Left lung (tissue), 10 donors: ENCODE results near the gene TTLL5. TPM values are rescaled to one million over a fixed set of nuclear protein-coding genes. Genes with fewer than 3 reads are reported as not detected.

ENCODE experiments used
- ATAC-seq: fragments of 200-7000 bp; cut with Tn5 transposase; one replicate; pipeline ENCODE4 v1.9.1; 2020; ENCODE audit warnings: moderate library complexity
- DNase-seq, 4 donors: peaks; one replicate each; pipeline ENCODE4 v3.0.0-alpha.2; 2013 to 2020
- H3K27ac ChIP-seq, 2 donors: fragments of 200-600 bp; sonication (generic) in 1 of 2; one replicate each; pipeline versions ENCODE4 v1.5.0 to v1.8.0; 2020 to 2021
- H3K27me3 ChIP-seq, 2 donors: fragments of 200-600 bp; sonication (generic) in 1 of 2; one replicate each; pipeline versions ENCODE4 v1.5.0 to v1.8.0; 2020 to 2021
- H3K36me3 ChIP-seq, 2 donors: fragments of 200-600 bp; sonication (generic) in 1 of 2; one replicate each; pipeline versions ENCODE4 v1.5.0 to v1.8.0; 2020 to 2021
- H3K4me1 ChIP-seq, 2 donors: fragments of 200-600 bp; one replicate each; pipeline ENCODE4 v1.8.0; 2021
- H3K4me3 ChIP-seq, 2 donors: fragments of 200-600 bp; sonication (generic) in 1 of 2; one replicate each; pipeline versions ENCODE4 v1.5.0 to v1.8.0; 2020 to 2021; ENCODE audit warnings: mild to moderate bottlenecking in 1 of 2
- H3K9me3 ChIP-seq, 2 donors: fragments of 200-600 bp; sonication (generic) in 1 of 2; one replicate each; pipeline versions ENCODE4 v1.5.0 to v1.8.0; 2020 to 2021
- CTCF ChIP-seq, 2 donors: fragments of 200-600 bp; sonication (generic) in 1 of 2; IDR thresholded peaks; one replicate each; pipeline versions ENCODE4 v1.5.0 to v1.8.0; 2021; ENCODE audit warnings: antibody characterized with exemption in 2 of 2
- intact Hi-C, 2 donors: fragments of 100-400 bp; cut with DNase I; formaldehyde crosslinking; loops; one replicate each; pipeline versions ENCODE4 v1.11.2 to v1.14.2; 2022
- polyA plus RNA-seq, 6 donors: library from polyadenylated mRNA; unstranded; fragments of 120-200 nt; gene quantifications; one replicate each; pipeline ENCODE4 v1.2.1, GENCODE V29; 2013; ENCODE audit not compliant: insufficient read length in 6 of 6
- total RNA-seq, 2 donors: library from RNA; stranded (reverse); fragmentation: NEBNext Ultra II Directional; extraction: Animal tissue kit (Norgen Biotek cat#: 25700); gene quantifications; one replicate each; pipeline ENCODE4 v1.2.1, GENCODE V29; 2021
- donor health status: DM: no; HTN: yes; CAD: no.
- donor health status: DM: no; HTN: no; CAD: no.

The TTLL5 gene
- total and polyA plus RNA-seq, 8 donors, result 30.8 to 46.7 (median 42.1) TPM

GRCh38 chr14:75831952-75832351 is 170.9 kb downstream of the TTLL5 start:
- no peaks in the 10 kb centered on the region for H3K9me3 ChIP-seq
- DNase-seq, result peak in 2 of 4 donors; percentile 46 to 51
- no peaks in the 10 kb centered on the region for H3K36me3 ChIP-seq
- no peak for TF ChIP-seq CTCF (IDR thresholded peaks at IDR 0.05)
- ATAC-seq, result peak; percentile 88
- H3K4me1 ChIP-seq, result peaks cover 17% of the 10 kb centered on the region in 2 donors
- H3K4me3 ChIP-seq, result no peak overlapping the region
- H3K27me3 ChIP-seq, result no peaks in the 10 kb centered on the region
- intact Hi-C loops, result no loop called here
- H3K27ac ChIP-seq, result peak overlapping the region; percentile 76 to 79

GRCh38 chr14:75832621-75833297 is 171.7 kb downstream of the TTLL5 start:
- DNase-seq (no peak), ATAC-seq (peak; percentile 27)
- intact Hi-C loops, result no loop called here

GRCh38 chr14:75833326-75834020 is 172.4 kb downstream of the TTLL5 start:
- ATAC-seq (no peak), DNase-seq (no peak)
- Histone ChIP-seq H3K27me3 (no peaks in the 10 kb centered on the region), H3K36me3 (peaks cover 0 to under 1% of the 10 kb centered on the region in 2 donors), H3K9me3 (no peaks in the 10 kb centered on the region), H3K4me1 (peaks cover 17% of the 10 kb centered on the region in 2 donors), H3K4me3 (no peak overlapping the region), H3K27ac (peak overlapping the region; percentile 76 to 79)
- no peak for TF ChIP-seq CTCF (IDR thresholded peaks at IDR 0.05)
- intact Hi-C loops, result no loop called here

More at GRCh38 chr14:75832621-75833297, 171.7 kb downstream of the TTLL5 start:
- TF ChIP-seq CTCF (IDR thresholded peaks at IDR 0.05), result no peak
- Histone ChIP-seq H3K4me3 (no peak overlapping the region), H3K9me3 (no peaks in the 10 kb centered on the region), H3K4me1 (peaks cover 17% of the 10 kb centered on the region in 2 donors), H3K27me3 (no peaks in the 10 kb centered on the region), H3K36me3 (no peaks in the 10 kb centered on the region), H3K27ac (peak overlapping the region; percentile 76 to 79)

- no peak for ATAC-seq
- Histone ChIP-seq H3K27me3 (no peaks in the 10 kb centered on the region), H3K9me3 (no peaks in the 10 kb centered on the region), H3K27ac (no peak overlapping the region), H3K4me3 (no peak overlapping the region), H3K36me3 (peaks cover 0 to 8% of the 10 kb centered on the region in 2 donors), H3K4me1 (peaks cover 17% of the 10 kb centered on the region in 2 donors)
- no peak for DNase-seq
- intact Hi-C loops, result no loop called here
- no peak for TF ChIP-seq CTCF (IDR thresholded peaks at IDR 0.05)
These were observed 174.2 kb downstream of the TTLL5 start for GRCh38 chr14:75835156-75835725.

- TF ChIP-seq CTCF (IDR thresholded peaks at IDR 0.05), result no peak
- H3K27me3 ChIP-seq, result no peaks in the 10 kb centered on the region
- H3K9me3 ChIP-seq, result no peaks in the 10 kb centered on the region
- peaks cover 17% of the 10 kb centered on the region in 2 donors for H3K4me1 ChIP-seq
- intact Hi-C loops, result no loop called here
- H3K27ac ChIP-seq, result no peak overlapping the region
- no peak overlapping the region for H3K4me3 ChIP-seq
- DNase-seq, result no peak
- no peak for ATAC-seq
- H3K36me3 ChIP-seq, result peaks cover 0 to 8% of the 10 kb centered on the region in 2 donors
These were observed 174.7 kb downstream of the TTLL5 start for GRCh38 chr14:75835737-75836136.
